ENCODE data around the gene MYLK2. TPM values are rescaled to one million over a fixed set of nuclear protein-coding genes. Genes with fewer than 3 reads are reported as not detected.
A peak's percentile ranks its signal among the peaks of the same experiment; 100 is the strongest.

MYLK2 gene
- total and polyA plus RNA-seq, 10 of the 15 experiments (the other 5 are each of a cell fraction or from before 2014, with no cell fraction given): 0.04 to 0.67 (median 0.18) TPM; not detected in 1

DNA sequence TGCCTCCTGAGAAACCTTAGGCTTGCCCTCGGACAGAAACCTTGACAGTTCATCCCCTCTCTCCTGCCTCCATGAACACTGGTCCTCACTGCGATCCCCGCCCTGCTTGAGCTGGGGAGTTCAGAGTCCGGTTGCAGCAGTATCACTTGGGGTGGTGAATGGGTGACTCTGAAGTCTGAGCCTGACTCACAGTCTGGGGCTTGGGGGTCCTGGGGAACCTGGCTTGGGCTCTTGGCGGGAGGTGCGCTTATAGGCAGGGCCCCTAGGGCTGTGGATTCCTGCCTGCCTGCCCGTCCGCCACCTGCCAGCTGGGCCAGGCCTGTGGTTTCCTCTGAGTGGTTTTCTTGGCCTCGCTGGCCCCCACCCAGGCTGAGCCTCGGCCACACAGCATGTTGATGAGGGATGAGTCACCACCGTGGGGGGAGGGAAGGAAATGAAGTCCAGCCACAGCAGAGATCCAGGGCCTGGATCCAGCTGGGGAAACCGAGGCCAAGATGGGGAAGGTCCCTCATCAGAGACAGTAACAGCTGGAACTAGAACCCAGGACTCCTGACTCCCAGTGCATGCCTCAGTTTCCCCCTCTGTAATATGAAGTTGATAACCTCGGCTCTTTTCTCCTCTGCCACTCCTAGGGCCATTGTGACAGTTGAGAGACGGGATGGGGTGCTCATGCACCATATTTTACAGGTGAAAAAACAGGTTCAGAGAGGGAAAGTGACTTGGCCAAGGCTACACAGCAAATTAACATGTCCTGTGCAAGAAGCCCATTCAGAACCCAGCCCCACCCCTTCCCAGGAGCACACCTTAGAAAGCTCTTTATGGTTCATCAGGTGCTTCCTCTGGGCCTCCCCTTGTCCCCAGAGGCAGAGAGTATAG lies 17.1 kb downstream of the MYLK2 start (continued):
- TF ChIP-seq FOXM1 (IDR thresholded peaks at IDR 0.05; ENCODE audit: low read depth, low read length) (no peak), ZNF24 (IDR thresholded peaks at IDR 0.05) (peak; percentile 70; the same call in 1 of the 2 replicates), EP300 (IDR thresholded peaks at IDR 0.05; ENCODE audit: borderline replicate concordance in 1 of 2, control insufficient read depth in 1 of 2, low read depth in 2 of 2, low read length in 2 of 2) (no peak), PAX8 (IDR thresholded peaks at IDR 0.05) (no peak), JUND (IDR thresholded peaks at IDR 0.05; ENCODE audit: low read depth, low read length) (peak; percentile 76; the same call in 1 of the 2 replicates), IKZF1 (conservative IDR thresholded peaks at IDR 0.05) (peak; percentile 61), IKZF2 (IDR thresholded peaks at IDR 0.05) (peak in 1 of 2 experiments; percentile 56; a peak in 1 of 4 replicates)
- TF ChIP-seq, protein P1, sequence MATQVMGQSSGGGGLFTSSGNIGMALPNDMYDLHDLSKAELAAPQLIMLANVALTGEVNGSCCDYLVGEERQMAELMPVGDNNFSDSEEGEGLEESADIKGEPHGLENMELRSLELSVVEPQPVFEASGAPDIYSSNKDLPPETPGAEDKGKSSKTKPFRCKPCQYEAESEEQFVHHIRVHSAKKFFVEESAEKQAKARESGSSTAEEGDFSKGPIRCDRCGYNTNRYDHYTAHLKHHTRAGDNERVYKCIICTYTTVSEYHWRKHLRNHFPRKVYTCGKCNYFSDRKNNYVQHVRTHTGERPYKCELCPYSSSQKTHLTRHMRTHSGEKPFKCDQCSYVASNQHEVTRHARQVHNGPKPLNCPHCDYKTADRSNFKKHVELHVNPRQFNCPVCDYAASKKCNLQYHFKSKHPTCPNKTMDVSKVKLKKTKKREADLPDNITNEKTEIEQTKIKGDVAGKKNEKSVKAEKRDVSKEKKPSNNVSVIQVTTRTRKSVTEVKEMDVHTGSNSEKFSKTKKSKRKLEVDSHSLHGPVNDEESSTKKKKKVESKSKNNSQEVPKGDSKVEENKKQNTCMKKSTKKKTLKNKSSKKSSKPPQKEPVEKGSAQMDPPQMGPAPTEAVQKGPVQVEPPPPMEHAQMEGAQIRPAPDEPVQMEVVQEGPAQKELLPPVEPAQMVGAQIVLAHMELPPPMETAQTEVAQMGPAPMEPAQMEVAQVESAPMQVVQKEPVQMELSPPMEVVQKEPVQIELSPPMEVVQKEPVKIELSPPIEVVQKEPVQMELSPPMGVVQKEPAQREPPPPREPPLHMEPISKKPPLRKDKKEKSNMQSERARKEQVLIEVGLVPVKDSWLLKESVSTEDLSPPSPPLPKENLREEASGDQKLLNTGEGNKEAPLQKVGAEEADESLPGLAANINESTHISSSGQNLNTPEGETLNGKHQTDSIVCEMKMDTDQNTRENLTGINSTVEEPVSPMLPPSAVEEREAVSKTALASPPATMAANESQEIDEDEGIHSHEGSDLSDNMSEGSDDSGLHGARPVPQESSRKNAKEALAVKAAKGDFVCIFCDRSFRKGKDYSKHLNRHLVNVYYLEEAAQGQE (IDR thresholded peaks at IDR 0.05; ENCODE audit: low read depth, low read length): no peak
- TF ChIP-seq, protein P2, sequence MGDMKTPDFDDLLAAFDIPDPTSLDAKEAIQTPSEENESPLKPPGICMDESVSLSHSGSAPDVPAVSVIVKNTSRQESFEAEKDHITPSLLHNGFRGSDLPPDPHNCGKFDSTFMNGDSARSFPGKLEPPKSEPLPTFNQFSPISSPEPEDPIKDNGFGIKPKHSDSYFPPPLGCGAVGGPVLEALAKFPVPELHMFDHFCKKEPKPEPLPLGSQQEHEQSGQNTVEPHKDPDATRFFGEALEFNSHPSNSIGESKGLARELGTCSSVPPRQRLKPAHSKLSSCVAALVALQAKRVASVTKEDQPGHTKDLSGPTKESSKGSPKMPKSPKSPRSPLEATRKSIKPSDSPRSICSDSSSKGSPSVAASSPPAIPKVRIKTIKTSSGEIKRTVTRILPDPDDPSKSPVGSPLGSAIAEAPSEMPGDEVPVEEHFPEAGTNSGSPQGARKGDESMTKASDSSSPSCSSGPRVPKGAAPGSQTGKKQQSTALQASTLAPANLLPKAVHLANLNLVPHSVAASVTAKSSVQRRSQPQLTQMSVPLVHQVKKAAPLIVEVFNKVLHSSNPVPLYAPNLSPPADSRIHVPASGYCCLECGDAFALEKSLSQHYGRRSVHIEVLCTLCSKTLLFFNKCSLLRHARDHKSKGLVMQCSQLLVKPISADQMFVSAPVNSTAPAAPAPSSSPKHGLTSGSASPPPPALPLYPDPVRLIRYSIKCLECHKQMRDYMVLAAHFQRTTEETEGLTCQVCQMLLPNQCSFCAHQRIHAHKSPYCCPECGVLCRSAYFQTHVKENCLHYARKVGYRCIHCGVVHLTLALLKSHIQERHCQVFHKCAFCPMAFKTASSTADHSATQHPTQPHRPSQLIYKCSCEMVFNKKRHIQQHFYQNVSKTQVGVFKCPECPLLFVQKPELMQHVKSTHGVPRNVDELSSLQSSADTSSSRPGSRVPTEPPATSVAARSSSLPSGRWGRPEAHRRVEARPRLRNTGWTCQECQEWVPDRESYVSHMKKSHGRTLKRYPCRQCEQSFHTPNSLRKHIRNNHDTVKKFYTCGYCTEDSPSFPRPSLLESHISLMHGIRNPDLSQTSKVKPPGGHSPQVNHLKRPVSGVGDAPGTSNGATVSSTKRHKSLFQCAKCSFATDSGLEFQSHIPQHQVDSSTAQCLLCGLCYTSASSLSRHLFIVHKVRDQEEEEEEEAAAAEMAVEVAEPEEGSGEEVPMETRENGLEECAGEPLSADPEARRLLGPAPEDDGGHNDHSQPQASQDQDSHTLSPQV (IDR thresholded peaks at IDR 0.05): no peak

Data from GM12878 (cell line).